KMS-11 (cell line): ENCODE measurements around the gene EGR2.

ENCODE experiments used
- H2AFZ ChIP-seq: fragments of 200-600 bp; sonication (generic); 2 replicates; pipeline ENCODE4 v1.6.1; 2016; ENCODE audit warnings: antibody characterized with exemption, mixed run types, low read depth
- H3K27ac ChIP-seq: fragments of 200-600 bp; sonication (generic); 2 replicates; pipeline ENCODE4 v1.6.1; 2016; ENCODE audit warnings: mild to moderate bottlenecking, mixed run types
- H3K27me3 ChIP-seq: fragments of 200-600 bp; sonication (generic); 2 replicates; pipeline ENCODE4 v1.6.1; 2017; ENCODE audit warnings: mild to moderate bottlenecking, low read depth, mixed run types, moderate library complexity; ENCODE audit not compliant: insufficient read depth
- H3K36me3 ChIP-seq: fragments of 200-600 bp; sonication (generic); 2 replicates; pipeline ENCODE4 v1.6.1; 2017; ENCODE audit warnings: mild to moderate bottlenecking, mixed run types; ENCODE audit not compliant: insufficient read depth
- H3K4me1 ChIP-seq: fragments of 200-600 bp; sonication (generic); 2 replicates; pipeline ENCODE4 v1.6.1; 2016; ENCODE audit warnings: mild to moderate bottlenecking, low read depth, mixed run types; ENCODE audit not compliant: poor library complexity, severe bottlenecking
- H3K4me2 ChIP-seq: fragments of 200-600 bp; sonication (generic); 2 replicates; pipeline ENCODE4 v1.7.0; 2016; ENCODE audit warnings: mild to moderate bottlenecking, mixed run types
- H3K4me3 ChIP-seq: fragments of 200-600 bp; sonication (generic); IDR thresholded peaks from 2 replicates; pipeline ENCODE4 v1.6.1; 2017; ENCODE audit warnings: low read depth, low read length, mixed read lengths; ENCODE audit not compliant: insufficient read depth
- H3K79me2 ChIP-seq: fragments of 200-600 bp; sonication (generic); 2 replicates; pipeline ENCODE4 v1.6.1; 2016; ENCODE audit warnings: low read depth, mixed run types; ENCODE audit not compliant: insufficient read depth
- H3K9ac ChIP-seq: fragments of 200-600 bp; sonication (generic); 2 replicates; pipeline ENCODE4 v1.6.1; 2016; ENCODE audit warnings: mild to moderate bottlenecking, mixed run types
- H4K20me1 ChIP-seq: fragments of 200-600 bp; sonication (generic); 2 replicates; pipeline ENCODE4 v1.6.1; 2016; ENCODE audit warnings: mild to moderate bottlenecking, mixed run types; ENCODE audit not compliant: insufficient read depth
- CTCF ChIP-seq: fragments of 200-600 bp; sonication (generic); conservative IDR thresholded peaks from 2 replicates; pipeline ENCODE4 v1.6.1; 2017; ENCODE audit warnings: low read depth, mild to moderate bottlenecking, antibody characterized with exemption, low read length, moderate library complexity, mixed read lengths

EGR2 gene

GRCh38 chr10:62801871-62802270 lies 14.3 kb downstream of the EGR2 start:
- H3K4me1 ChIP-seq = peaks cover 18% of the 10 kb centered on the region
- no peaks in the 10 kb centered on the region for H3K27me3 ChIP-seq
- no peaks in the 10 kb centered on the region for H3K36me3 ChIP-seq
- H3K4me2 ChIP-seq = no peak overlapping the region
- H2AFZ ChIP-seq = no peak overlapping the region
- H3K4me3 ChIP-seq = no peak overlapping the region
- TF ChIP-seq CTCF = no peak
- no peak overlapping the region for H3K27ac ChIP-seq
- peaks cover 4% of the 10 kb centered on the region; the same call in 1 of the 2 replicates for H4K20me1 ChIP-seq
- peaks cover 16% of the 10 kb centered on the region for H3K79me2 ChIP-seq
- no peak overlapping the region for H3K9ac ChIP-seq

GRCh38 chr10:62796896-62797295 lies 19.3 kb downstream of the EGR2 start:
- H3K27me3 ChIP-seq = no peaks in the 10 kb centered on the region
- no peaks in the 10 kb centered on the region for H3K4me1 ChIP-seq
- no peak overlapping the region for H2AFZ ChIP-seq
- no peaks in the 10 kb centered on the region for H3K36me3 ChIP-seq
- TF ChIP-seq CTCF = no peak
- H3K4me3 ChIP-seq = no peak overlapping the region
- H4K20me1 ChIP-seq = no peaks in the 10 kb centered on the region
- H3K27ac ChIP-seq = no peak overlapping the region
- no peak overlapping the region for H3K9ac ChIP-seq
- no peak overlapping the region for H3K4me2 ChIP-seq
- no peaks in the 10 kb centered on the region for H3K79me2 ChIP-seq

- no peaks in the 10 kb centered on the region for H3K27me3 ChIP-seq
- H3K4me3 ChIP-seq = no peak overlapping the region
- H3K9ac ChIP-seq = no peak overlapping the region
- no peaks in the 10 kb centered on the region for H3K4me1 ChIP-seq
- H2AFZ ChIP-seq = no peak overlapping the region
- H3K4me2 ChIP-seq = no peak overlapping the region
- H3K36me3 ChIP-seq = no peaks in the 10 kb centered on the region
- H4K20me1 ChIP-seq = no peaks in the 10 kb centered on the region
- no peak for TF ChIP-seq CTCF
- no peaks in the 10 kb centered on the region for H3K79me2 ChIP-seq
- no peak overlapping the region for H3K27ac ChIP-seq
Measured at GRCh38 chr10:62795762-62796161, 20.4 kb downstream of the EGR2 start.

GRCh38 chr10:62795100-62795499 lies 21.1 kb downstream of the EGR2 start:
- no peak overlapping the region for H3K4me3 ChIP-seq
- no peak overlapping the region for H2AFZ ChIP-seq
- no peak overlapping the region for H3K4me2 ChIP-seq
- no peak for TF ChIP-seq CTCF
- H3K4me1 ChIP-seq = no peaks in the 10 kb centered on the region
- no peaks in the 10 kb centered on the region for H3K36me3 ChIP-seq
- no peak overlapping the region for H3K9ac ChIP-seq
- no peaks in the 10 kb centered on the region for H3K79me2 ChIP-seq
- no peak overlapping the region for H3K27ac ChIP-seq
- no peaks in the 10 kb centered on the region for H4K20me1 ChIP-seq
- H3K27me3 ChIP-seq = no peaks in the 10 kb centered on the region
